ENCODE results near the gene GALNT1. TPM values are rescaled to one million over a fixed set of nuclear protein-coding genes. Genes with fewer than 3 reads are reported as not detected.

Gene GALNT1
- total RNA-seq, 1 donor: 82.9 TPM

DNA sequence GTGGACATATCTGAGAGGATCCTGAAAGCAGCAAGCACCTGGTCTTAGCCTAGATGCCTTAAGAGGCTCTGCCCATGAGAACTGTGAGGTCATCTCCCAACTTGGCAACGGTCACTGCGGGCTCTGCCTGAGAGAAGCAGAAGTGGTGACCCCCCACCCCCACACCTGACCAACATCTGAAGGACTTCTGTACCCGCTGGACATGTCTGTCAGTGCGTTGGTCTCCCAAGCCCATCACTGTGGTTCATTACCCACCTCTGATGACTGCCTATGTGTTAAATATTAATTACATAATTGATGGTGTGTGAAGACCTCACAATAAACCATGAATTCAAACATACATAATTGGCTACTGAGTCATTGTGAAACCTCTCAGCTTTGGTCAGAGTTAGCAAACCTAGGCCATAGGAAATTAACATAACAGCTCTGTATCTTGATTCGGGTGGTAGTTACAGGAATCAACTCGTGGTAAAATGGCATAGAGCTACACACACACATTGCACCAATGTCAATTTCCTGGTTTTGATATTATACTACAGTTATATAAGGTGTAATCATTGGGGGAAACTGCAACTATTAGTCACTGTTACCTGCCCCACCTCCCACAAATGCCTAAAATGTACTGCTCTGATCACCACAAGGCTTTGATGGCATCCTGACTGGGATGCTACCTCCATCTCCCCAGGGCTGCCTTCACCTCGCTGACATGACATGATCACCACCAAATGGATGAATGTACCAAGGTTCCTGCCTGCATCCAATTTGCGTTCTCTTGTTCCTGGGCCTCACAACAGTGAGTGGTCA, 4.3 kb upstream of the GALNT1 start:
- DNase-seq (ENCODE audit: low read depth): no peak
- TF ChIP-seq, protein P1, sequence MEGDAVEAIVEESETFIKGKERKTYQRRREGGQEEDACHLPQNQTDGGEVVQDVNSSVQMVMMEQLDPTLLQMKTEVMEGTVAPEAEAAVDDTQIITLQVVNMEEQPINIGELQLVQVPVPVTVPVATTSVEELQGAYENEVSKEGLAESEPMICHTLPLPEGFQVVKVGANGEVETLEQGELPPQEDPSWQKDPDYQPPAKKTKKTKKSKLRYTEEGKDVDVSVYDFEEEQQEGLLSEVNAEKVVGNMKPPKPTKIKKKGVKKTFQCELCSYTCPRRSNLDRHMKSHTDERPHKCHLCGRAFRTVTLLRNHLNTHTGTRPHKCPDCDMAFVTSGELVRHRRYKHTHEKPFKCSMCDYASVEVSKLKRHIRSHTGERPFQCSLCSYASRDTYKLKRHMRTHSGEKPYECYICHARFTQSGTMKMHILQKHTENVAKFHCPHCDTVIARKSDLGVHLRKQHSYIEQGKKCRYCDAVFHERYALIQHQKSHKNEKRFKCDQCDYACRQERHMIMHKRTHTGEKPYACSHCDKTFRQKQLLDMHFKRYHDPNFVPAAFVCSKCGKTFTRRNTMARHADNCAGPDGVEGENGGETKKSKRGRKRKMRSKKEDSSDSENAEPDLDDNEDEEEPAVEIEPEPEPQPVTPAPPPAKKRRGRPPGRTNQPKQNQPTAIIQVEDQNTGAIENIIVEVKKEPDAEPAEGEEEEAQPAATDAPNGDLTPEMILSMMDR (IDR thresholded peaks at IDR 0.05; ENCODE audit: insufficient read depth, low read depth, low read length): no peak
- no peak overlapping the region for H3K4me3 ChIP-seq (ENCODE audit: low read depth, low read length)

DNA sequence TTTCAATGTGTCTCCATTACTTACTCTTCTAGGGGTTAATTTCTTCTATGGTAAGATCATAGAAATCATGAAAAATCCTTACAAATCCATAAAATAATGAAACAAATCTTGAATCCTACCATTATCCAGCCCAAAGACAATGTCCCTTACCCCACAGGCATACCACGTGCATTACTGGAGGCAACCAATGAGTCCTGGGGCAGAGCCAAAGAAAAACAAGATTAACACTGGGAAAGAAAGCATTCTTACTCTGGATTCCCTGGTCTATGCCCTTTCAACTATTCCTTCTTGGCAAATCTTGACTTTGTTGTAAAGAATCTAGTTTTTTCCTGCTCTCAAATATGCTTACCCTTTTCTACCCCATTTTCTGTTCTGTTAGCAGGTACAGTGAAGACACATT, 3.1 kb upstream of the GALNT1 start:
- TF ChIP-seq, protein P1 (IDR thresholded peaks at IDR 0.05; ENCODE audit: insufficient read depth, low read depth, low read length): no peak
- DNase-seq (ENCODE audit: low read depth): no peak

DNA sequence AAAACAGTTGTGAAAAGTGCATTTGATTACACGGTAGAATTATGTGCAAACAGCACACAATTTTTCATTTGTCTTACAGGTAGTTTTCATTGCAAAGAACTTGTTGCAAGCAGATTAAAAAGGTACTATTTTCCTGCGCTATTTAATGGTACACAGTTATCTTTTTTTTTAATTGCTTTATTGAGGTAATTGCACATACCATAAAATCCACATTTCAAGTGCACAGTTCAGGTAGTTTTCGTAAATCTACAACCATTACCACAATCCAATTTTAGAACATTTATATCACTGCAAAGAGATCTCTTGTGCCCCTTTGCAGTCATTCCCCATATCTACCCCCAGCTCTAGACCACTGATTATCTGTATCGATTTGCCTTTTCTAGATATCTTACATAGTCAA, 2.6 kb upstream of the GALNT1 start:
- TF ChIP-seq, protein P1 (IDR thresholded peaks at IDR 0.05; ENCODE audit: insufficient read depth, low read depth, low read length): no peak
- no peak for DNase-seq (ENCODE audit: low read depth)
- H3K4me3 ChIP-seq (ENCODE audit: low read depth, low read length): no peak overlapping the region

More for the DNA sequence above, 3.1 kb upstream of the GALNT1 start:
- H3K4me3 ChIP-seq (ENCODE audit: low read depth, low read length): no peak overlapping the region

DNA sequence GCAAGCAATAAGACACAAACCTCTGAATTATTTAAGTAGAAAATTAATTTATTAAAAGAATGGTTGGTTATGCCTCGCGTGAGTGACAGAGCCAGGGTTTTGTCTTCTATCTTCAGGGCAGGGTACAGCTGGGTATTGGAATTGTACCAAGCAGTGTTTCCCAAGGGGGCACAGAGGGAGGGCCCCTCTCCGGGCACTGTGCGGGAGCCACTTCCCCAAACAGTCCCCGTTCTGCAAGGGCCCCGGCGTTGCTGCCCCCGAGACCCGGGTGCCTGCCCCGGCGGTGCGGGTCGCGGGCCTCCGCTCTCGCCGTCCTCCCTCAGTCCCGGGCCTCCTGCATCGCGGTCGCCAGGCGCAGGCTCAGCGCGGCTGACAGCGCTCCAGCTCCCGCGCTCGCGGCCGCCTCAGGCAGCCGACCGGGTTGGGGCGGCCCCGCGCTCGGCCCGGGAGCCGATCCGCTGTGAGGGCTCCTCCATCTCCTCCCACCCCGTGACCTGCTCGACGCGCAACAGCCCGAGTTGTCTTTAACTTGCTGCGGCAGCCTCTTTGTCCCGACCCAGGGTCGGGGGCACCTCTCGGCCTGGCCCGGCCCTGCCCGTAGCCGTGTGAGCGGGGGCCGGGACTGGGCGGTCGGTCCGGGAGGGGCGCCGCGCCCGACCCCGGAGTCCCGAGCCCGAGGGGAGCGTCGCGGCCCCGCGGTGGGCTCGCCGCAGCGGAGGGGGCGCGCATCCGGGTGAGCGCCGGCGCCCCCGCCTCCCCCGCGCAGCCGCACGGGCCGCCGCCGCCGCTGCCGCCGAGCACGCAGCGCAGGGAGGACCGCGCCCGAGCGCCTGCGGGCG, 620 bp upstream of the GALNT1 start:
- peak overlapping the region; percentile 66 for H3K4me3 ChIP-seq (ENCODE audit: low read depth, low read length)
- TF ChIP-seq, protein P1 (IDR thresholded peaks at IDR 0.05; ENCODE audit: insufficient read depth, low read depth, low read length): no peak
- peak; percentile 58 for DNase-seq (ENCODE audit: low read depth)

DNA sequence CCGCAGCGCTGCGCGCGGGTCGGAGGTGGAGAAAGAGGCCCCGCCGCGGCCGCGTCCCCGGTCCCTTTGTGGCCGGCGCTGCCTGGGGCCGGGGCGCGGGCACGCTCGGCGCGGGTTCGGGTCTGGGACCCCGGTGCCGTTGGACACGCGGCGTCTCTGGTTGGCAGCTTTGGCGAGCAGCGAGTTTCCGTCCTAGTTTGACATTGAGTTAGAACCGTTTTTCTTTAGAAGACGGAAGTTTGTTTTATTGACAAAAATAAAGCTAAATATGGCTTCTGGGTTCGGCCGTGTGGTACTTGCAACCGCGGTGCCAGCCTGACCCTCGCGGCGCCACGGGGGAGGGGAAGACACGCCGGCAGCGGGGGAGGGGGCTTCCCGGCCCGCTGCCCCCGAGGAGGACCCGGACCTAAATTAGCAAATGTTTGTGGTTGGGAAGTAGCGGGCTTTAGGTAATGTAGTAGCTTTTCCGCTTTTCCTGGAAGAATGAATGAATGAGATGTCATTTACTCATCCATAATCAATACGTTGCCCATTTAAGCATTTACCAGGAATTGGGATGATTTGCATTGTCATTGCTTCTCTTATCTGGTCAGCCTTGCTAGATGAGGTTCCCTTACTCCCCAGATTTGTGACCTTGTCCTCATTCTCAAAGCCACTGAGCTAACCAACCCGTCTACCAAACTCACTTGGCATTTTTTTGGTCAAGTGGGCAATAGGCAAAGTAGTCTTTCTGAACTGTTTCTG, 530 bp downstream of the GALNT1 start:
- DNase-seq (ENCODE audit: low read depth): peak; percentile 12
- TF ChIP-seq, protein P1 (IDR thresholded peaks at IDR 0.05; ENCODE audit: insufficient read depth, low read depth, low read length): no peak
- peak overlapping the region; percentile 77 for H3K4me3 ChIP-seq (ENCODE audit: low read depth, low read length)

DNA sequence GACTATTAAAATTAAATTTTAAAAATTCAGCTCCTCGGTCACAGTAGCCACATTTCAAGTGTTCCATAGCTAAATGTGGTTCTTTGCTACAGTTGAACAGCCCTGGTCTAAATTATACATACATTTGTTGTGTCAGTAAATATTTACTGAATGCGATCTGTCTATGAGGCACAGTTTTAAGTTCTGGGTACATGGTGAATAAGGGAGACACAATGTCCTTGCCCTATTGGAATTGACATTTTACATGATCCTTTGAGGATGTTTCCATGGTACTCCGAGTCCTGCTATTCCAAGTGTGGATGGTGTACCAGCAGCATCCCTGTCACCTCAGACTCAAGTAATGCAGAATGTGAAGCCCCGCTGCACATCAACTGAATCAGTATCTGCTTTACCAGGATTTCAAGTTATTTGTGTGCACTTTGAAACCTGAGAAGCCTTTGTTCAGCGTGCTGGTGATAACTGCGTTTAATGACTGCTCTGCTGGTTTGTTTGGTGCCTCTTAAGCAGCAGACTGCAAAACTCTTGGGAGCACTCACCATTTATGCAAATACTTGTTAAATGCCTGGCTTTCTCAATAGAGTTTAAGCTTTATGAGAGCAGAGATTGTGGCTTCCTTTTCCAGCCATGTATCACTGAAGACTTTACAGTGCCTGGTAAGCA, 1.5 kb downstream of the GALNT1 start:
- TF ChIP-seq, protein P1 (IDR thresholded peaks at IDR 0.05; ENCODE audit: insufficient read depth, low read depth, low read length): no peak
- peak overlapping the region; percentile 77 for H3K4me3 ChIP-seq (ENCODE audit: low read depth, low read length)
- DNase-seq (ENCODE audit: low read depth): peak; percentile 64
